Stimulated activated CD4-positive, alpha-beta T cell treated with anti-CD3 and anti-CD28 coated beads, TNF-alpha, amount 100 ng/mL, for 4 hours (primary cell): ENCODE results near the gene SH3D21.

Experiments used
- DNase-seq, 3 experiments: peaks; one replicate each; pipeline ENCODE4 v3.0.0-alpha.2; 2020; ENCODE audit warnings: low read depth in 3 of 3

SH3D21 gene

DNA sequence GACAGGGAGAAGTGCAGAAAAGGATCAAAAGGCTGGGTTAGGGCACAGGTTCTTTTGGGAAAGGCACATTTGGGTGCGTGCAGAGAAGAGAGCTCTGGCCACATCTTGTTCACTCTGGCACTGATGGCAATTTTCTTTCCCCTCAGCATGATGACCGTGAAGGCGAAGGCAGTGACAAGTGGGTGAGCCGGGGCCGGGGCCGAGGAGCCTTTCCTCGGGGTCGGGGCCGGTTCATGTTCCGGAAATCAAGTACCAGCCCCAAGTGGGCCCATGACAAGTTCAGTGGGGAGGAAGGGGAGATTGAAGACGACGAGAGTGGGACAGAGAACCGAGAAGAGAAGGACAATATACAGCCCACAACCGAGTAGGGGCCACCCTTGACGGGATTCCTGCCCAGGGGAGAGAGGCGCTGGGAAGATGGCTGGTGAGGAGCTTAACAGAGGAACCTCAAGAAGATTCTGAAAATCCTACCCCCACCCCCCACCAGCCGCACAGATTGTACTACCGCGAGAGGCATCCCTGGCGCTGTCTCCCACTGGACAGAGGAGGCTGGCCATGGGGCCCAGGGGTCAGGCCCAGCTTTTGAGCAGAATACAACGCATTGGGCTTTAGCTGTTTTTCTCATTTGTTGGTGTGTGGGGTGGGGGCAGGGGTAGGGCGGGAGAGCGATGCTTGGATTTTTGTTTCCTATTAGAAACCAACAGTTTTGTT is 2.4 kb upstream of the SH3D21 start:
- DNase-seq, result no peak

DNA sequence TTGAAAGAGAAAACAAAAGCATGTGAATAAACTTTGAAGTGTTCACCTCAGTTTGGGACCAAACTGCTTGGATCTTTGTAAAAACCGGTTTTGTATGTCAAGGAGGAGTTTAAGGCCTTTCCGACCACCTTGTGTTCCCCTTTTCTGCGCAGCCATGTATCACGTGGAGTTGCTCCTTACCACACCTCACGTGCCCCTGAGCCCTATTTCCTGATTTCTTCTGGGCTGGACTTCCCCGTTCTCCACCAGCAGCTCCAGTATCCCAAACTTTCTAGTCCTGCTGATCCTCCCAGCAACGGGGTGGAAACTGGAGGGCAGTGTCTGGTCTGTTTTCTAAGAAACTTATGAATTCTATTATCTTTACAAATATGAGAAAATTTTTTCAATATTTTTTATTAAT is 1.6 kb upstream of the SH3D21 start:
- DNase-seq, result no peak

DNA sequence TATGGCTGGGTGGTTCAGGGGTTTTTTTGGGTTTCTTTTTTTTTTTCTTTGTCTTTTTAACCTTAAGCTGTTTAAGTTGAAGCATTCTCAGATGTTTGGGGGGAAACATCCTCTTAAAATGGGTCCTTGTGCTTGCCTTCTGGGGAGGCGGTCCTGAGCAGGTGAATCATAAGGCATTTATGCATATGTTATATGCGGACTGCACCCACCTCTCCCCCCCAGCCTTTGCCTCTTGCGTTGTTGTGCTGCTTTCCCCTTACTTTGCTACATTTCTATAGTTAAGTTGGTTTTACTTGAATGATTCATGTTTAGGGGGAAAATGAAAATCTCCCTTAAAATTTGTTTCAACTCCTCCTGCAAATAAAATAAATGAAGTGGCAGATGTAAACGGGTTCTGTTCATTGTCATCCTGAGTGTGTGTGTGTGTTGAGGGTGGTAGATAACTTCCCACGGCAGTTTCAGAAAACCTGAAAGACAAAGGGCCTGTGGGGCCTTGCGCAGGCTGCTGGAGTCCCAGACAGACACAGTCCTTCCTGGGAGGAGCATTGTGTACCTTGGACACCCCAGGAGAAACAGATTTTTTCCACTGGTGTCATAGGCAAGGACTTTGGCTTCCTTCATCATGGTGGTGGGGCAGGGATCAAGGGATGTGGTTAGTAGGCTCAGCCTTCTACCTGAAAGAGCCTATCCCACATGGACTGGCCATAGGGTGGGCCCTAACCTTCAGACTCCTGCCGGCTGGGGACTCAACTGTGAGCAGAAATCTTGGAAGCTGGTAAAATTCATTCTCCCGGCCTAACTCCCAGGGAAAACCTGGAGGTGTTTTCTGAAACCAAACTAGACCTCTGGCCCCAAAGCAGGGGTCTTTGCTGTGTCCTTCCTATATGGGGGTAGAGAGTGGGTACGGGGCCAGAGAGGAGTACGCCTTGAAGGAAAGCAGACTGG is 926 bp upstream of the SH3D21 start:
- DNase-seq, result no peak

DNA sequence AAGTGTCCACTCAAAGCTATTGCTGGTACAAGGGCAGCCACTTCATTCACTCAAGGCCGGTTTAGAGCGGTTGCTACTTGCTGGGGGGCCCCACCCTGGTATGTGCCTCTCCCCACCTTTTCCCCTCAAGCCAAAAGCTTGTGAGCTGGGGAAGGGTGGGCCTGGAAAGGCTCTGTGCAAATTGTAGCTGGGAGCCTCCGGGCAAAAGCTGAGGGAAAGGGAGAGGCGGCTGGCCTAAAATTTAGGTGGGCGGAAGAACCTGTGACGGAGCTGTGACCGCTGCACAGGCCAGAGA is 306 bp upstream of the SH3D21 start:
- DNase-seq, result no peak

GRCh38 chr1:36306902-36307456 is 811 bp downstream of the SH3D21 start:
- peak; percentile 82 to 90 (median 87) for DNase-seq

DNA sequence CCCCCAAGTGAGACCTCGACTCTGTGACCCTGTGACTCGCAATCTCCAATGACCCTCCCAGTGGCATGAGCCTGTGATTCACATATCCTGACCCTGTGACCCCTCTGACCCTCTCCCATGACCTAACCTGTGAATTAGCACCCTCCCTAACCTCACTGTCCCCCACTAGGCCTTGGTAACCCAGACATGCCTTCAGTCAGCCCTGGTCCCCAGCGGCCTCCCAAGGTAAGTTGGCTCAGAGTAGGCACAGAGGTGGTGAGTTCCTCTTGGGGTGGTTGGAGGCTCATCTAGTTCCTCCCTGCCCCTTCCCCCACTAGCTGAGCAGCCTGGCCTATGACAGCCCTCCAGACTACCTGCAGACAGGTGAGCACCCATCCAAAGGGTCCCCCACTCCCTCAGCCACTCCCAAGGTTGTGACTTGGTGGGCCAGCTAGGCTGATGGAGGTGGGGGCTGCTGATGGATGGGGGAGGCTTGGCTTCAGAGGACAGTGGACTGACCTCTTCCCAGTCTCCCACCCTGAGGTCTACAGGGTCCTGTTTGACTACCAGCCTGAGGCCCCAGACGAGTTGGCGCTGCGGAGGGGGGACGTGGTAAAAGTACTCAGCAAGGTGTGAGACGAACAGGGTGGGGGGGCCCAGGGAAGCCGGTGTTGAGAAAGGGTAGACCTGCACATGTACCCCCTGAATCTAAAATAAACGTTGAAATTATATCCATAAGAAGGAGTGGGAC is 1.6 kb downstream of the SH3D21 start:
- DNase-seq, result no peak

- no peak for DNase-seq
These were observed 3.2 kb downstream of the SH3D21 start for GRCh38 chr1:36309397-36309796.

DNA sequence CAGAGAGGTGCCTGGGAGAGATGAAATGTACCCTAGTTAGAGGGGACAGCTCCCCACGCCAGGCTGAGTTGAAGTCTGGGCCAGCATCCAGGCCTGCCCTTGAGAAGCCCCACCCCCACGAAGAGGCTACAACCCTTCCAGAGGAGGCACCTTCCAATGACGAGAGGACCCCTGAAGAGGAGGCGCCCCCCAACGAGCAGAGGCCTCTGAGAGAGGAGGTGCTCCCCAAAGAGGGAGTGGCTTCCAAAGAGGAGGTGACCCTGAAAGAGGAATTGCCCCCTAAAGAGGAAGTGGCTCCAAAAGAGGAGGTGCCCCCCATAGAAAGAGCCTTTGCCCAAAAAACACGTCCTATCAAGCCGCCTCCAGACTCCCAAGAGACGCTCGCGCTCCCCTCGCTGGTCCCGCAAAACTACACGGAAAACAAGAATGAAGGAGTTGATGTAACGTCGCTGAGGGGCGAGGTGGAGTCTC is 14.2 kb downstream of the SH3D21 start:
- DNase-seq, result no peak

- no peak for DNase-seq
These were observed 14.6 kb downstream of the SH3D21 start for GRCh38 chr1:36320767-36321118.

GRCh38 chr1:36321119-36321951 is 15.2 kb downstream of the SH3D21 start:
- DNase-seq, result no peak

GRCh38 chr1:36322041-36322785 is 16.0 kb downstream of the SH3D21 start:
- no peak for DNase-seq

DNA sequence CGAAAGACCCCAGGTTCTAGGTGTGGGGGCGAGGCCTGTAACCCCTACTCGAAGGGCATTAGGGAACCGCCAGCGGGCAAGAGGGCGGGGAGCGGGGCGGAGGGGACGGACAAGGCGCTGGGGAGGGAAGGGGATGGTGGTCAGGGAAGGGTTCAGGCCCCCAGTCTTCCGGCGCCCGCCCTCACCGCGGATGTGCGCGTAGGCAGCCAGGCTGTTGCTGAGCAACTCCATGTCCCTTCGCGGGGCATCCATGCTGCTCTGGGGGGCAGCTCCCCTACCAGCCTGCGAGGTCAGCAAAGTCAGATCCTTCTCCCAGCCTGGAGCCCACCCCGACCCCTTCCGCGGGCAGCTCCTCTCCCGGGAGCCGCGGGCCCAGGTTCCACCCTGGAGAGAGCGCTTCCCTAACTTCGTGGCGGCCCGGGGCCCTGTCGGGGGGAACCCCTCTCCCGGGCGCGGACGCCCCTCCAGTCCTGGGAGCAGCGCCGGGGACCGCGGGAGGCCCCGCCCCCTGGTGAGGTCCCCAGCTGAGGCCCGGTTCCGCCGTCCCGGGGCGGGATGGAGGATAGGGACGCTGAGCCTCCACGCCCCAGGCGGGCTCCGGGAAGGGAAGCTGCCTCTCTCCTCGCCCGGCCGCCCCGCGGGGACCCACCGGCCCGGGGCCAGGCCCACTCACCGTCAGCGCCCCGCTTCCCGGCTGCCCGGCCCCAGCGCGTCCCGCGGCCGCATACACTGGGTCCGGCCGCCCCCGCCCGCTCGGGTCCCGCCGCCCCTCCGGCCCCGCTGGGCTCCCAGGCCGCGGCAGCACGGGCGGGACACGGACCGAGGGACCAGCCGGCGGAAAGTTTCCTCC is 16.8 kb downstream of the SH3D21 start:
- DNase-seq, result no peak

DNA sequence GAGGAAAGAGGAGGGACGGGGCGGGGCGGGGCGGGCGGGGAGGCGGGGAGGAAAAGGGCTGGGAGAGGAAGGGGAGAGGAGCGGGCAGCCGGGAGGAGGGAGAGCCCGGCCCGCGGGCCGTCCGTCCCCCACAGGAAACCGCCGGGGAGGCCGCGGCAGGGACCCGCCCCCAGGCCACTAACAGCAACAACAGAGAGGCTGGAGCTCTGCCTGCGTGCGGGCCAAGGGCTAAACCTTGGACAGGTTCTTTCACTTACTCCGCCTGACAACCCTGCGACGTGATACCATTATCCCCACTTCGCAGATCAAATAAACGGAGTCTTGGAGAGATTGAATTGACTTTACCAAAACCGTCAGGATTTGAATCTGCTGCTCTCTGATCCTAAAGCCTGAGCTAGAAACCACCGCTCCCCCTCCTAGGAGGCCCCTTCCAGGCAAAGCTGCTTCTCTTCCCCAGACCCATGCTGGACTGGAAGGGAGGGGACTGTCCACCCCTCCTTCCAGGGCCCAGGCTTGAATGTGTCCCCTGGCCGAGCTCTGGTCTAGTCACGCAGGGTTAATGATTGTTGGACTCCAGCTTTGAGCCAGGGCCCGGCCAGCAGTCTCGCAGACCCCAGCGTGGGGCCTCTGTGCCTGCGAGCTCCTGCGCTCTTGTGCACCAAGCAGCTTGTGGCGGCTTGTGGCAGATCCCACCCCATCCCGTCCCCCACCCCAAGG is 17.6 kb downstream of the SH3D21 start, which contains the start of gene EVA1B:
TSS of gene EVA1B (minus strand) at position 10 of the 717 bp plus-strand sequence. CDS start 608 bp downstream, outside the sequence.
- no peak for DNase-seq

DNA sequence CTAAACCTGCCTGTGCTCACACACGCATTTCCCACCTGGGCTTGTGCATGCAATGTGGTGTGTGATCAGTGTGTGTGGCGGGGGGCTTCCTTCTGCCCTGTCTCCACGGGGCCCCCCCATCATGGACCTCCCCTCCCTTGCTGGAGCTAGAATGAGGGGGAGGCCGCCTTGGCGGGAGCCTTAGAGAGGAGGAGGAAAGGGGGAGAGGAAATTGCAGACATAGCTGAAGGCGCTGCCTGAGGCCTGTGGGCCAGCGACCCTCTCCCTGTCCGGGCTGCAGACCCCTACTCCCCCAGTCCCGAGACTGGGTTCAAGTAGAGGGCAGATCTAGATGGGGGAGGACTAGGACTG is 18.2 kb downstream of the SH3D21 start:
- no peak for DNase-seq

DNA sequence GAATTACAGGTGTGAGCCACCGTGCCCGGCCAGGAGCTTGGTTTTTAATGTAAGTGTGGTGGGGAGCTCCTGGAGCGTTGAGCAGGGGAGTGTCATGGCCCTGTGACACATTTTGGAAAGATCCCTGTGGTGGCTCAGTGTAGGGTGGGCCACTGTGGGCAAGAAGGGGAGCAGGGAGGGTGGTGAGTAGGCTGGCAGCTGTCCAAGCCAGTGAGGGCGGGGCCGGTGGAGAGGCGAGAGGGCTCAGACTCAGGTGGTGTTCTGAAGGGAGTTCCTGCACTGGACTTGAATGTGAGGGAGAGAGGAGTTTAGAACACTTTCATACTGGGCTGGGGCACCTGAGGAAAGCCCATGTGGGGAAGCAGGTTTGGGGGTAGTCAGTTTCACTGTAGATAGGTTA is 20.3 kb downstream of the SH3D21 start:
- no peak for DNase-seq

DNA sequence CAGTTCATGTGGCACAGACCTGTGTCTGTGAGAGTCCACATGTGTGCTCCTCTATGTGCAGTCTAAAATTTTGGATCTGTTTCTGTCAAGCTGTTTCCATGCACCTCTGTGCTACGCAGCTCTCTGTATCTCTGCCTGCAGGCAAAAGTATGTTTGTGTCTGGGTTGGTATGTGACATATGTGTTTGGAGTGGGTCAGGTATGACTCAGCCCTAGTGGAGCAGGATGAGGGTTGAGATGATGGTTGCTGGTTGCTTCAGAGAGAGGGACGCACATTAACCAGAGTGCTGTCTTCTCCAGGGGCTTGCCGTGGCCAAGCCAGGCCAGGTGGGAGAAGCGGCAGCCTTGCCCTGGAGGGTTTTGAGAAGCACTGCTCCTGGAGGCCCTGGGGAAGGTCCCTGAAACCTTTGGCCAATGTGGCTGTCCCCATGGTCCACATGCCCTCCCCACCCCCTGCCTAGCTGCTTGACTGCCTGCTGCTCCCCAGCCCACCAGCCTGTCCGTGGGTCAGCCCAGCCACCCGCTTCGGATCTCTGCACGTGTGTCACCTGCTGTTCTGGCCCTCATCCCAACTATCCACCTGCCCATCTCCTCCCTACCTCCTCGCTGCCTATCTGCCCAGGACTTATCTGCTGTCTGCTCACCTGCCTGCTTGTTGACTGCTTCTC is 21.4 kb downstream of the SH3D21 start:
- DNase-seq, result no peak

DNA sequence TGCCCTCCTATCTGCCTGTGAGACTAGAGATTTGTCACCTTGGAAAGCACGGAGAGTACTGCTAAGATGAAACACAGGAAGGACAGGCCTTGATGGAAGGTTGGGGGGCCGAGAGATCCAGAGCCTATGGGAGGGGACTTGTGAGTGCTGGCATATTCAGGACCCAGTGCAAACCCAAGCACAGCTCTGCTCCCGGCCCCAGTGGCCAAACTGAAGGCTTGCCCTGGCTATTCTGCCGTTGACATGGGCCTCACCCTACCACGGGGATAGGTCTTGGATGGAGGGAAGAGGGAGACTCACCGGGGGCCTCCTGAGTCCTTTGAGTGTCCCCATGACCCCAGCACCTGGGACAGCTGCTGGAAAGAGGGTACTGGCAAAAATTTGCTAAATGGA is 21.9 kb downstream of the SH3D21 start:
- no peak for DNase-seq

DNA sequence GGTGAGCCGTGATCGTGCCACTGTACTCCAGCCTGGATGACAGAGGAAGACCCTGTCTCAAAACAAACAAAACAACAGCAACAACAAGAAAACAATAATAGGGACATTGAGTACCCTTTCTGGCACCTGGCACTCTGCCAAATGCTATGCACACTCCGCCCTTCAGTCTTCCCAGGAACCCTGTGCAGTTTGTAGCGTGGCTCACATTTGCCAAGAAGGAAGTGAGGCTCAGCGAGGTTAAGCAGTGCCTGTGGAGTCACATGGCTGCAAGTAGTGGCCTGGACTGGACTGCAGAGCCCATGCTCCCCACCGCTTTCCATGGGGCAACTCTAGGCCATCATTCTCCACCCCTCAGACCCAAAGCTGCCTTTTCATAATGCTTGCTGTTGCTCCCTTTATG is 22.5 kb downstream of the SH3D21 start:
- DNase-seq, result no peak
